ENCODE results near the gene CDK11B. TPM values are rescaled to one million over a fixed set of nuclear protein-coding genes. Genes with fewer than 3 reads are reported as not detected.

CDK11B gene
- total and polyA plus RNA-seq, 2 experiments from 2014 or later = 22.4 to 76.7 TPM

DNA sequence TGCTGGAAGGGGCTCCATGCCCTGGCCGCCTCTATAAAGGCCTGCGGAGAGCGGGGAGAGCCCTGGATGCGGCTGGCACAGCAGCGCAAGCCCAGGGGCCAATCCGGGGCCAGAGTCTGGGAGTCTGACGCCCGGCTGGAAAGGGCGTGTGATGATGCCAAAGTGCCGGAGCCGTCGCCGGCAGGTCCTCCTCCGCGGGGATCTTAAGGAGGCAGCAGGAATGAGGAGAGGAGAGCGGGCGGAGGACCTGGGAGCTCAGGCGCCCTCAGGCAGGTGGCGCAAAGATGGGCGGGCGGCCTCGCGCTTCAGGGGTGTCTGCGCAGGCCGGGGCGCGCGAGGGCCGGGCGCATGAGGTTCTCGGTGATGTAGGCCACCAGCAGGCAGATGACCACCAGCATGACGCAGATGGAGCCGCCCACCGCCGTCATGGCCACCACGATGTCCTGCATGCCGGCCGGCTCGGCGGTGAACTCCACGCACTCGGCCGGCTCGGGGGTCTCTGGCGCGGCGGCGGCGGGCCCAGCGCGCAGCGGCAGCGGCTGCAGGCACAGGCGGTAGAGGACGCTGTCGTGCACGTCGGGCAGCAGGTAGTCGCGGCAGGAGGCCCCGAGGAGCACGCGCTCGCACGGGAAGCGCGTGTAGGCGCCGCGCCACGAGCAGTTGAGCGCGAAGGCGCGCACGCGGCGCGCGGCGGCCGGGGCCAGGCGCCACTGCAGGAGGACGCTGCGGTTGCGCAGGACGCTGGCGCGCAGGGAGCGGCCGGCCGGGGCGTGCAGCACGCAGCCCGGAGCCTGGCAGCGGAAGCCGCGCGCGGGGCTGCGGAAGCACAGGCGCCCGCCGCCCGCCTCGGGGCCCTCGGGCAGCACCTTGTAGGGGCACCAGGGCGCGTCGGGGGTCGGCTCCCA lies 59.5 kb downstream of the CDK11B start:
- H3K4me1 Mint-ChIP-seq = peaks cover 11% of the 10 kb centered on the region; the same call in 2 of the 3 replicates
- TF ChIP-seq, protein P1, sequence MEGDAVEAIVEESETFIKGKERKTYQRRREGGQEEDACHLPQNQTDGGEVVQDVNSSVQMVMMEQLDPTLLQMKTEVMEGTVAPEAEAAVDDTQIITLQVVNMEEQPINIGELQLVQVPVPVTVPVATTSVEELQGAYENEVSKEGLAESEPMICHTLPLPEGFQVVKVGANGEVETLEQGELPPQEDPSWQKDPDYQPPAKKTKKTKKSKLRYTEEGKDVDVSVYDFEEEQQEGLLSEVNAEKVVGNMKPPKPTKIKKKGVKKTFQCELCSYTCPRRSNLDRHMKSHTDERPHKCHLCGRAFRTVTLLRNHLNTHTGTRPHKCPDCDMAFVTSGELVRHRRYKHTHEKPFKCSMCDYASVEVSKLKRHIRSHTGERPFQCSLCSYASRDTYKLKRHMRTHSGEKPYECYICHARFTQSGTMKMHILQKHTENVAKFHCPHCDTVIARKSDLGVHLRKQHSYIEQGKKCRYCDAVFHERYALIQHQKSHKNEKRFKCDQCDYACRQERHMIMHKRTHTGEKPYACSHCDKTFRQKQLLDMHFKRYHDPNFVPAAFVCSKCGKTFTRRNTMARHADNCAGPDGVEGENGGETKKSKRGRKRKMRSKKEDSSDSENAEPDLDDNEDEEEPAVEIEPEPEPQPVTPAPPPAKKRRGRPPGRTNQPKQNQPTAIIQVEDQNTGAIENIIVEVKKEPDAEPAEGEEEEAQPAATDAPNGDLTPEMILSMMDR (conservative IDR thresholded peaks at IDR 0.05; ENCODE audit: low read depth in 2 of 2) = peak; percentile 38 to 67; a peak in 2 of 4 replicates
- TF ChIP-seq ZNF114 (CRISPR knock-in tag; IDR thresholded peaks at IDR 0.05) (no peak), JUNB (IDR thresholded peaks at IDR 0.05; ENCODE audit: unreplicated experiment) (no peak), POLR2AphosphoS5 (IDR thresholded peaks at IDR 0.05; ENCODE audit: low read depth) (0 out of 2 replicates have a peak, but pooled peaks have one; percentile 38), CREB1 (CRISPR knock-in tag; IDR thresholded peaks at IDR 0.05; ENCODE audit: low read depth) (peak; percentile 72)
- Histone ChIP-seq H3K9me2 (ENCODE audit: insufficient read depth) (no peaks in the 10 kb centered on the region), H2AFZ (peak overlapping the region; percentile 87; the same call in 1 of the 2 replicates), H3K79me2 (replicated peaks; ENCODE audit: insufficient read depth) (no peaks in the 10 kb centered on the region), H3K4me1 (ENCODE audit: insufficient read depth) (no peaks in the 10 kb centered on the region; the same call in 1 of the 2 replicates), H3K27me3 (ENCODE audit: insufficient read depth) (peaks cover 34% of the 10 kb centered on the region), H3K4me3 (peak overlapping the region; percentile 52), H4K20me1 (replicated peaks; ENCODE audit: insufficient read depth) (no peaks in the 10 kb centered on the region), H3K36me3 (ENCODE audit: insufficient read depth) (no peaks in the 10 kb centered on the region), H3F3A (replicated peaks; ENCODE audit: low read depth) (peaks cover 5% of the 10 kb centered on the region; the same call in 1 of the 2 replicates), H3K4me2 (peak overlapping the region; percentile 74), H3K27ac (ENCODE audit: low read depth) (no peak overlapping the region)
- no peak overlapping the region for H3K27ac Mint-ChIP-seq
- peak; percentile 27 for ATAC-seq
- peak; percentile 78 for DNase-seq (ENCODE audit: low spot score)
- H3K9me3 Mint-ChIP-seq = no peaks in the 10 kb centered on the region
- H3K4me3 Mint-ChIP-seq = peak overlapping the region; percentile 78
- no peaks in the 10 kb centered on the region for H3K36me3 Mint-ChIP-seq (ENCODE audit: low read depth)
- peaks cover 41% of the 10 kb centered on the region for H3K27me3 Mint-ChIP-seq (ENCODE audit: insufficient read depth, low read depth, poor library complexity)

DNA sequence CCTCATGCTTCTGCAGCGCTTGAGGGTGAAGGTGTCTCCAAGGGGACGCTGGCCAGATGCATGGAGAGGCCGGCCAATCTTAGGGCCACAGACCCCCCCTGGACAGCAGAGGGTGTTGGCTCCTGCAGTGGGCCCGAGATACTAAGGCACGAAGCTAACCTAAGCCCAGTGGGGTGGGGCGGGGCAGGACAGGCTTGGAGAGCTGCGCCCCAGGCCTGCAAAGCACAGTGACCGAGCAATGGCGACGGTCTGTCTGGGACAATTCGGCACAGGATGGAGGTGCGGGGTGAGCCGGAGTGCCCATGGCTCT lies 60.1 kb downstream of the CDK11B start:
- H3F3A ChIP-seq (replicated peaks; ENCODE audit: low read depth) = peaks cover 5% of the 10 kb centered on the region; the same call in 1 of the 2 replicates
- no peaks in the 10 kb centered on the region for H3K36me3 ChIP-seq (ENCODE audit: insufficient read depth)
- DNase-seq (ENCODE audit: low spot score) = no peak
- peaks cover 38% of the 10 kb centered on the region for H3K27me3 Mint-ChIP-seq (ENCODE audit: insufficient read depth, low read depth, poor library complexity)
- H3K27ac ChIP-seq (ENCODE audit: low read depth) = no peak overlapping the region
- H3K79me2 ChIP-seq (replicated peaks; ENCODE audit: insufficient read depth) = no peaks in the 10 kb centered on the region
- H3K4me3 ChIP-seq = peak overlapping the region; percentile 52
- peaks cover 34% of the 10 kb centered on the region for H3K27me3 ChIP-seq (ENCODE audit: insufficient read depth)
- H3K4me2 ChIP-seq = peak overlapping the region; percentile 74
- H3K4me3 Mint-ChIP-seq = peak overlapping the region; percentile 78
- H3K9me2 ChIP-seq (ENCODE audit: insufficient read depth) = no peaks in the 10 kb centered on the region
- H3K4me1 Mint-ChIP-seq = peaks cover 11% of the 10 kb centered on the region; the same call in 2 of the 3 replicates
- H3K36me3 Mint-ChIP-seq (ENCODE audit: low read depth) = no peaks in the 10 kb centered on the region
- no peak overlapping the region for H2AFZ ChIP-seq
- H3K9me3 Mint-ChIP-seq = no peaks in the 10 kb centered on the region
- no peak overlapping the region for H3K27ac Mint-ChIP-seq
- no peak; the same call in 2 of the 3 replicates for ATAC-seq
- no peaks in the 10 kb centered on the region; the same call in 1 of the 2 replicates for H3K4me1 ChIP-seq (ENCODE audit: insufficient read depth)
- H4K20me1 ChIP-seq (replicated peaks; ENCODE audit: insufficient read depth) = no peaks in the 10 kb centered on the region
- TF ChIP-seq STAT1 (IDR thresholded peaks at IDR 0.05; ENCODE audit: unreplicated experiment) (no peak), POLR2AphosphoS5 (IDR thresholded peaks at IDR 0.05; ENCODE audit: low read depth) (no peak), NANOG (IDR thresholded peaks at IDR 0.05; ENCODE audit: borderline replicate concordance) (no peak), ETS1 (IDR thresholded peaks at IDR 0.05) (no peak), JUNB (IDR thresholded peaks at IDR 0.05; ENCODE audit: unreplicated experiment) (no peak), CREB1 (CRISPR knock-in tag; IDR thresholded peaks at IDR 0.05; ENCODE audit: low read depth) (no peak), ZNF114 (CRISPR knock-in tag; IDR thresholded peaks at IDR 0.05) (no peak), EZH2 (IDR thresholded peaks at IDR 0.05; ENCODE audit: low read depth, unreplicated experiment) (no peak), ZNF462 (CRISPR knock-in tag; IDR thresholded peaks at IDR 0.05) (no peak)
